HepG2 (cell line): ENCODE data around the gene RAP1A. TPM values are rescaled to one million over a fixed set of nuclear protein-coding genes. Genes with fewer than 3 reads are reported as not detected.

Experiments used
- ATAC-seq: fragments of 200-7000 bp; cut with Tn5 transposase; 3 replicates; pipeline ENCODE4 v1.9.1; 2020; ENCODE audit warnings: mild to moderate bottlenecking, moderate library complexity
- BruUV-seq: library from RNA; stranded (reverse); fragments of 400-500 nt; replicated peaks from 2 replicates; lab custom pipeline; 2021; lab: Mats Ljungman, UMichigan
- CTCF ChIA-PET: fragments of 300-600 bp; formaldehyde crosslinking; extraction: SDS; loops from one replicate; lab custom pipeline; 2021; ENCODE audit warnings: low total read pairs, inconsistent platforms, low intra/inter-chr PET ratio; lab: Yijun Ruan, JAX
- POLR2A ChIA-PET: fragments of 350-600 bp; sonication (Branson Sonifier 250); formaldehyde crosslinking; loops from one replicate; lab custom pipeline; 2020; ENCODE audit warnings: antibody characterized with exemption, inconsistent platforms; lab: Yijun Ruan, JAX
- DNase-seq: peaks from one replicate; pipeline ENCODE4 v3.0.0-alpha.2; 2015; ENCODE audit warnings: low spot score
- FAIRE-seq: peaks from 3 replicates; lab custom pipeline; 2011; peaks lifted over from hg19 to GRCh38; lab: Jason Lieb, UNC
- H2AFZ ChIP-seq: one replicate; pipeline ENCODE4 v1.6.1; 2011; ENCODE audit warnings: low read length, inconsistent platforms
- H3K27ac ChIP-seq: fragments of 300-600 bp; 3 replicates; pipeline ENCODE4 v1.8.0; 2011; ENCODE audit warnings: mixed run types, mild to moderate bottlenecking, mixed read lengths, low read length, inconsistent platforms; ENCODE audit not compliant: insufficient read depth; ENCODE audit errors: extremely low read length
- H3K27me3 ChIP-seq, 2 experiments: fragments of 200-600 bp in 1 of 2; 2 replicates in 1 of 2; 3 replicates in 1 of 2; pipeline versions ENCODE4 v1.6.0 to v1.8.0; 2011; ENCODE audit warnings: low read length in 2 of 2, mild to moderate bottlenecking in 2 of 2, moderate library complexity in 2 of 2, inconsistent platforms in 1 of 2; ENCODE audit not compliant: insufficient read depth in 2 of 2, control insufficient read depth in 1 of 2
- H3K36me3 ChIP-seq, 2 experiments: fragments of 200-600 bp in 1 of 2; replicated peaks in 1 of 2; 2 replicates in 1 of 2; 3 replicates in 1 of 2; pipeline versions ENCODE4 v1.5.1 to v1.8.0; 2011; ENCODE audit warnings: low read length in 2 of 2, inconsistent platforms in 1 of 2; ENCODE audit not compliant: insufficient read depth in 2 of 2, control insufficient read depth in 1 of 2
- H3K4me1 ChIP-seq: 2 replicates; pipeline ENCODE4 v1.5.1; 2012; ENCODE audit warnings: low read length, inconsistent platforms; ENCODE audit not compliant: insufficient read depth
- H3K4me2 ChIP-seq: 2 replicates; pipeline ENCODE4 v1.6.0; 2011; ENCODE audit warnings: low read depth, low read length, inconsistent platforms
- H3K4me3 ChIP-seq, 3 experiments: fragments of 200-600 bp in 1 of 3; sonication (generic), shearing (Covaris generic) in 1 of 3; replicated peaks in 1 of 3; 2 replicates each; pipeline ENCODE4 v1.5.1; 2011 to 2016; ENCODE audit warnings: low read length in 3 of 3, inconsistent platforms in 2 of 3, low read depth in 2 of 3, mild to moderate bottlenecking in 2 of 3, control low read depth in 1 of 3, mixed read lengths in 1 of 3; ENCODE audit not compliant: insufficient read depth in 1 of 3
- H3K79me2 ChIP-seq: one replicate; pipeline ENCODE4 v1.6.1; 2011; ENCODE audit warnings: low read length, inconsistent platforms; ENCODE audit not compliant: insufficient read depth
- H3K9ac ChIP-seq: 2 replicates; pipeline ENCODE4 v1.6.0; 2011; ENCODE audit warnings: mild to moderate bottlenecking, low read depth, low read length, inconsistent platforms; ENCODE audit not compliant: insufficient read depth
- H3K9me3 ChIP-seq: 2 replicates; pipeline ENCODE4 v1.5.1; 2012; ENCODE audit warnings: mild to moderate bottlenecking, low read length
- H4K20me1 ChIP-seq: 2 replicates; pipeline ENCODE4 v1.6.0; 2011; ENCODE audit warnings: inconsistent platforms, mild to moderate bottlenecking, low read length, moderate library complexity; ENCODE audit not compliant: insufficient read depth
- CEBPB ChIP-seq: IDR thresholded peaks from 2 replicates; pipeline ENCODE4 v1.6.1; 2011; ENCODE audit warnings: low read depth, low read length, improper control_type of control experiment, borderline replicate concordance
- MAF1 ChIP-seq: sonication (generic); formaldehyde crosslinking; IDR thresholded peaks from 2 replicates; pipeline ENCODE4 v1.5.0; 2020; ENCODE audit warnings: missing genetic modification reagents, borderline replicate concordance
- MAFG ChIP-seq: sonication (generic); formaldehyde crosslinking; IDR thresholded peaks from 2 replicates; pipeline ENCODE4 v1.5.1; 2020; ENCODE audit warnings: mild to moderate bottlenecking, missing genetic modification reagents
- MLLT10 ChIP-seq: sonication (generic); formaldehyde crosslinking; IDR thresholded peaks from 2 replicates; pipeline ENCODE4 v1.4.0; 2020; ENCODE audit warnings: missing genetic modification reagents
- NCOA2 ChIP-seq: sonication (generic); formaldehyde crosslinking; IDR thresholded peaks from 2 replicates; pipeline ENCODE4 v1.8.0; 2022; ENCODE audit warnings: inconsistent platforms
- NFE2L1 ChIP-seq: sonication (generic); formaldehyde crosslinking; IDR thresholded peaks from 2 replicates; pipeline ENCODE4 v1.4.0; 2020; ENCODE audit warnings: missing genetic modification reagents, mild to moderate bottlenecking, borderline replicate concordance
- POLR2AphosphoS5 ChIP-seq: IDR thresholded peaks from 2 replicates; pipeline ENCODE4 v1.6.1; 2012; ENCODE audit warnings: low read depth, low read length
- YY1 ChIP-seq: IDR thresholded peaks from 2 replicates; pipeline ENCODE4 v1.6.1; 2011; ENCODE audit warnings: low read length, low read depth, moderate library complexity, mild to moderate bottlenecking; ENCODE audit not compliant: insufficient read depth, insufficient replicate concordance
- ZNF205 ChIP-seq: IDR thresholded peaks from 2 replicates; pipeline ENCODE4 v1.6.1; 2018; ENCODE audit warnings: missing biosample characterization, missing genetic modification reagents
- ZNF256 ChIP-seq: sonication (generic); formaldehyde crosslinking; conservative IDR thresholded peaks from 2 replicates; pipeline ENCODE4 v1.4.0; 2020; ENCODE audit warnings: missing genetic modification reagents
- ZNF557 ChIP-seq: sonication (generic); formaldehyde crosslinking; IDR thresholded peaks from 2 replicates; pipeline ENCODE4 v1.4.0; 2020; ENCODE audit warnings: missing genetic modification reagents
- ZNF569 ChIP-seq: sonication (generic); formaldehyde crosslinking; IDR thresholded peaks from 2 replicates; pipeline ENCODE4 v1.5.0; 2020; ENCODE audit warnings: mild to moderate bottlenecking, missing genetic modification reagents, moderate library complexity, borderline replicate concordance
- ZSCAN25 ChIP-seq: sonication (generic); formaldehyde crosslinking; IDR thresholded peaks from 2 replicates; pipeline ENCODE4 v1.8.0; 2022; ENCODE audit warnings: mild to moderate bottlenecking, missing genetic modification reagents
- in situ Hi-C: cut with HindIII; loops from 2 replicates; pipeline ENCODE4 v1.10.0; 2017; ENCODE audit warnings: low pct_unique_long_range_greater_than_20kb; ENCODE audit not compliant: extremely low pct_ligation_motif_present
- intact Hi-C: fragments of 100-400 bp; cut with micrococcal nuclease; formaldehyde crosslinking; loops from one replicate; pipeline ENCODE4 v1.10.0; 2022; ENCODE audit not compliant: unreplicated experiment
- polyA plus RNA-seq, 8 experiments: library from polyadenylated mRNA; depleted of rRNA in 3 of 8; stranded (reverse) in 7 of 8; unstranded in 1 of 8; fragments of >200 nt; fragmentation: Illumina TruSeq in 4 of 8; extraction: Trizol in 4 of 8; gene quantifications; 2 replicates each; pipeline versions ENCODE4 v1.2.1 to v1.2.3, GENCODE V29; 2011 to 2016; ENCODE audit warnings: low read depth in 4 of 8, missing spikeins in 1 of 8, mixed read lengths in 1 of 8; ENCODE audit not compliant: insufficient read depth in 1 of 8
- total RNA-seq, 5 experiments: library from RNA; depleted of rRNA; stranded (reverse); fragments of >200 nt; fragmentation: Illumina TruSeq; extraction: Trizol; gene quantifications; 2 replicates each; pipeline ENCODE4 v1.2.3, GENCODE V29; 2016; ENCODE audit warnings: low read depth in 1 of 5
- TF ChIP-seq, protein P1 (sequence below): sonication (generic); formaldehyde crosslinking; IDR thresholded peaks from 2 replicates; pipeline ENCODE4 v1.9.0; 2022; ENCODE audit warnings: low read depth, missing genetic modification reagents
- TF ChIP-seq, protein P2 (sequence below): IDR thresholded peaks from 2 replicates; pipeline ENCODE4 v1.6.1; 2016; ENCODE audit warnings: low read depth, borderline replicate concordance
- TF ChIP-seq, protein P3 (sequence below): sonication (generic); formaldehyde crosslinking; IDR thresholded peaks from 2 replicates; pipeline ENCODE4 v1.5.1; 2020; ENCODE audit warnings: missing genetic modification reagents, mild to moderate bottlenecking, borderline replicate concordance
- TF ChIP-seq, protein P4 (sequence below), 2 experiments: sonication (generic) in 1 of 2; formaldehyde crosslinking in 1 of 2; IDR thresholded peaks; 2 replicates each; pipeline versions ENCODE4 v1.5.1 to v1.6.1; 2011 to 2020; ENCODE audit warnings: borderline replicate concordance in 1 of 2, low read depth in 1 of 2, low read length in 1 of 2, mild to moderate bottlenecking in 1 of 2, missing genetic modification reagents in 1 of 2, moderate library complexity in 1 of 2

RAP1A gene
- total and polyA plus RNA-seq, 2 of the 13 experiments (the other 11 are each of a cell fraction or from before 2014, with no cell fraction given): 19.0 to 20.7 TPM

DNA sequence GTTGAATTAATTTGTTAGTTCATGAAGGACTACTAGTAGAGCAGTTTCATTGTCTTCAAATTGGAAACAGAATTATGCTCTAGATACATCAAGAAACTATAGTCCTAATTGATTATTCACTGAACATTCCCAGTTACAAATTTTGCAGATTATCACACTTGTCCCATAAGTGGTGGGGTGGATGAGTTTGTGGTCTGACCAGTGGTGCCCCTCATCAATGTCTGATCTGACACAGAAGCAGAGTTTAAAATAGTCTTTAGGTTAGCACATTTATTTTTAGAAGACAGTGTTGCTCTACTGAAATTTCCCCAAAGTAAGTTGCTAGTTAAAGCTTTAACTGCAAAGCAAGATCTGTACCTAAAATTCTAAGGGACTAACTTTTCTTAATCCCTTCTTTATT lies 76.7 kb downstream of the RAP1A start (continued):
- TF ChIP-seq NFE2L1 (CRISPR knock-in tag) (no peak), ZNF256 (no peak), ZNF205 (CRISPR knock-in tag) (no peak), CEBPB (no peak), MLLT10 (no peak)
- TF ChIP-seq, protein P1, sequence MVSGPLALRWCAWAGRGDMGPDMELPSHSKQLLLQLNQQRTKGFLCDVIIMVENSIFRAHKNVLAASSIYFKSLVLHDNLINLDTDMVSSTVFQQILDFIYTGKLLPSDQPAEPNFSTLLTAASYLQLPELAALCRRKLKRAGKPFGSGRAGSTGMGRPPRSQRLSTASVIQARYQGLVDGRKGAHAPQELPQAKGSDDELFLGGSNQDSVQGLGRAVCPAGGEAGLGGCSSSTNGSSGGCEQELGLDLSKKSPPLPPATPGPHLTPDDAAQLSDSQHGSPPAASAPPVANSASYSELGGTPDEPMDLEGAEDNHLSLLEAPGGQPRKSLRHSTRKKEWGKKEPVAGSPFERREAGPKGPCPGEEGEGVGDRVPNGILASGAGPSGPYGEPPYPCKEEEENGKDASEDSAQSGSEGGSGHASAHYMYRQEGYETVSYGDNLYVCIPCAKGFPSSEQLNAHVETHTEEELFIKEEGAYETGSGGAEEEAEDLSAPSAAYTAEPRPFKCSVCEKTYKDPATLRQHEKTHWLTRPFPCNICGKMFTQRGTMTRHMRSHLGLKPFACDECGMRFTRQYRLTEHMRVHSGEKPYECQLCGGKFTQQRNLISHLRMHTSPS (CRISPR knock-in tag): no peak
- TF ChIP-seq, protein P2, sequence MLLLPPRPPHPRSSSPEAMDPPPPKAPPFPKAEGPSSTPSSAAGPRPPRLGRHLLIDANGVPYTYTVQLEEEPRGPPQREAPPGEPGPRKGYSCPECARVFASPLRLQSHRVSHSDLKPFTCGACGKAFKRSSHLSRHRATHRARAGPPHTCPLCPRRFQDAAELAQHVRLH (CRISPR knock-in tag): no peak

DNA sequence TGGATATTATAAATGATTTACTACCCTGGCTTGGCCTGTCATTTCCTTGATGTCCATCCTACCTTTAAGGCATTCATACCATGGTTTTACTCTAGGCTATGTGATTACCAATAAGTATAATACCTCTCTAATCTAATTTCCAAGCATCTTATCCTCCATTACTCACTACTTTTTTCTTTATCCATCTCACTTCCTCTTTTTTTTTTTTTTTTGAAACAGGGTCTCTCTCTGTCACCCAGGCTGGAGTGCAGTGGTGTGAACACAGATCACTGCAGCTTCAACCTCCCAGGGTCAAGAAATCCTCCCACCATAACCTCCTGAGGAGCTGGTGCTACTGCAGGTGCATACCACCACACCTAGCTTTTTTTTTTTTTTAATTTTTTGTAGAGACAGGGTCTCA lies 79.7 kb downstream of the RAP1A start:
- CTCF ChIA-PET: no interaction called here
- TF ChIP-seq, protein P3, sequence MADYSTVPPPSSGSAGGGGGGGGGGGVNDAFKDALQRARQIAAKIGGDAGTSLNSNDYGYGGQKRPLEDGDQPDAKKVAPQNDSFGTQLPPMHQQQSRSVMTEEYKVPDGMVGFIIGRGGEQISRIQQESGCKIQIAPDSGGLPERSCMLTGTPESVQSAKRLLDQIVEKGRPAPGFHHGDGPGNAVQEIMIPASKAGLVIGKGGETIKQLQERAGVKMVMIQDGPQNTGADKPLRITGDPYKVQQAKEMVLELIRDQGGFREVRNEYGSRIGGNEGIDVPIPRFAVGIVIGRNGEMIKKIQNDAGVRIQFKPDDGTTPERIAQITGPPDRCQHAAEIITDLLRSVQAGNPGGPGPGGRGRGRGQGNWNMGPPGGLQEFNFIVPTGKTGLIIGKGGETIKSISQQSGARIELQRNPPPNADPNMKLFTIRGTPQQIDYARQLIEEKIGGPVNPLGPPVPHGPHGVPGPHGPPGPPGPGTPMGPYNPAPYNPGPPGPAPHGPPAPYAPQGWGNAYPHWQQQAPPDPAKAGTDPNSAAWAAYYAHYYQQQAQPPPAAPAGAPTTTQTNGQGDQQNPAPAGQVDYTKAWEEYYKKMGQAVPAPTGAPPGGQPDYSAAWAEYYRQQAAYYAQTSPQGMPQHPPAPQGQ: no peak
- TF ChIP-seq, protein P4, sequence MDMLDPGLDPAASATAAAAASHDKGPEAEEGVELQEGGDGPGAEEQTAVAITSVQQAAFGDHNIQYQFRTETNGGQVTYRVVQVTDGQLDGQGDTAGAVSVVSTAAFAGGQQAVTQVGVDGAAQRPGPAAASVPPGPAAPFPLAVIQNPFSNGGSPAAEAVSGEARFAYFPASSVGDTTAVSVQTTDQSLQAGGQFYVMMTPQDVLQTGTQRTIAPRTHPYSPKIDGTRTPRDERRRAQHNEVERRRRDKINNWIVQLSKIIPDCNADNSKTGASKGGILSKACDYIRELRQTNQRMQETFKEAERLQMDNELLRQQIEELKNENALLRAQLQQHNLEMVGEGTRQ (IDR thresholded peaks at IDR 0.05; ENCODE audit: low read depth, low read length): no peak
- TF ChIP-seq, protein P4 (CRISPR knock-in tag; IDR thresholded peaks at IDR 0.05; ENCODE audit: borderline replicate concordance): no peak
- TF ChIP-seq NCOA2 (CRISPR knock-in tag): no peak
- TF ChIP-seq MAFG (CRISPR knock-in tag): no peak
- no peak for TF ChIP-seq ZNF569 (CRISPR knock-in tag)
- TF ChIP-seq POLR2AphosphoS5: no peak
- TF ChIP-seq YY1: no peak
- TF ChIP-seq MAF1 (CRISPR knock-in tag): no peak
- no peak for TF ChIP-seq ZSCAN25 (CRISPR knock-in tag)
- no peak for TF ChIP-seq ZNF557 (CRISPR knock-in tag)

More for the DNA sequence above, 79.7 kb downstream of the RAP1A start:
- POLR2A ChIA-PET: no interaction called here
- Histone ChIP-seq H3K27ac (no peak overlapping the region), H2AFZ (no peak overlapping the region), H3K27me3 (no peaks in the 10 kb centered on the region), H3K9me3 (no peaks in the 10 kb centered on the region), H3K9ac (no peak overlapping the region), H4K20me1 (no peaks in the 10 kb centered on the region), H3K4me2 (no peak overlapping the region), H3K4me1 (peaks cover 16% of the 10 kb centered on the region), H3K36me3 (peaks cover 6 to 79% of the 10 kb centered on the region in 2 experiments), H3K79me2 (no peaks in the 10 kb centered on the region), H3K4me3 (no peak overlapping the region)
- FAIRE-seq (no peak), ATAC-seq (no peak), DNase-seq (no peak)
- in situ Hi-C loops: no loop called here
- no TSS peak for BruUV-seq
- intact Hi-C loops: no loop called here
